AML-193 (cell line): ENCODE measurements around the gene RASIP1.
"Not testable (repeated sequence)": the region's sequence is repeated elsewhere in the genome, so short reads cannot be mapped to it uniquely, and the experiment has no call there.

Experiments
- DNase-seq, 2 experiments: peaks; one replicate each; lab custom pipeline; 2025; lab: John Stamatoyannopoulos, UW

Gene RASIP1, protein sequence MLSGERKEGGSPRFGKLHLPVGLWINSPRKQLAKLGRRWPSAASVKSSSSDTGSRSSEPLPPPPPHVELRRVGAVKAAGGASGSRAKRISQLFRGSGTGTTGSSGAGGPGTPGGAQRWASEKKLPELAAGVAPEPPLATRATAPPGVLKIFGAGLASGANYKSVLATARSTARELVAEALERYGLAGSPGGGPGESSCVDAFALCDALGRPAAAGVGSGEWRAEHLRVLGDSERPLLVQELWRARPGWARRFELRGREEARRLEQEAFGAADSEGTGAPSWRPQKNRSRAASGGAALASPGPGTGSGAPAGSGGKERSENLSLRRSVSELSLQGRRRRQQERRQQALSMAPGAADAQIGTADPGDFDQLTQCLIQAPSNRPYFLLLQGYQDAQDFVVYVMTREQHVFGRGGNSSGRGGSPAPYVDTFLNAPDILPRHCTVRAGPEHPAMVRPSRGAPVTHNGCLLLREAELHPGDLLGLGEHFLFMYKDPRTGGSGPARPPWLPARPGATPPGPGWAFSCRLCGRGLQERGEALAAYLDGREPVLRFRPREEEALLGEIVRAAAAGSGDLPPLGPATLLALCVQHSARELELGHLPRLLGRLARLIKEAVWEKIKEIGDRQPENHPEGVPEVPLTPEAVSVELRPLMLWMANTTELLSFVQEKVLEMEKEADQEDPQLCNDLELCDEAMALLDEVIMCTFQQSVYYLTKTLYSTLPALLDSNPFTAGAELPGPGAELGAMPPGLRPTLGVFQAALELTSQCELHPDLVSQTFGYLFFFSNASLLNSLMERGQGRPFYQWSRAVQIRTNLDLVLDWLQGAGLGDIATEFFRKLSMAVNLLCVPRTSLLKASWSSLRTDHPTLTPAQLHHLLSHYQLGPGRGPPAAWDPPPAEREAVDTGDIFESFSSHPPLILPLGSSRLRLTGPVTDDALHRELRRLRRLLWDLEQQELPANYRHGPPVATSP

DNA sequence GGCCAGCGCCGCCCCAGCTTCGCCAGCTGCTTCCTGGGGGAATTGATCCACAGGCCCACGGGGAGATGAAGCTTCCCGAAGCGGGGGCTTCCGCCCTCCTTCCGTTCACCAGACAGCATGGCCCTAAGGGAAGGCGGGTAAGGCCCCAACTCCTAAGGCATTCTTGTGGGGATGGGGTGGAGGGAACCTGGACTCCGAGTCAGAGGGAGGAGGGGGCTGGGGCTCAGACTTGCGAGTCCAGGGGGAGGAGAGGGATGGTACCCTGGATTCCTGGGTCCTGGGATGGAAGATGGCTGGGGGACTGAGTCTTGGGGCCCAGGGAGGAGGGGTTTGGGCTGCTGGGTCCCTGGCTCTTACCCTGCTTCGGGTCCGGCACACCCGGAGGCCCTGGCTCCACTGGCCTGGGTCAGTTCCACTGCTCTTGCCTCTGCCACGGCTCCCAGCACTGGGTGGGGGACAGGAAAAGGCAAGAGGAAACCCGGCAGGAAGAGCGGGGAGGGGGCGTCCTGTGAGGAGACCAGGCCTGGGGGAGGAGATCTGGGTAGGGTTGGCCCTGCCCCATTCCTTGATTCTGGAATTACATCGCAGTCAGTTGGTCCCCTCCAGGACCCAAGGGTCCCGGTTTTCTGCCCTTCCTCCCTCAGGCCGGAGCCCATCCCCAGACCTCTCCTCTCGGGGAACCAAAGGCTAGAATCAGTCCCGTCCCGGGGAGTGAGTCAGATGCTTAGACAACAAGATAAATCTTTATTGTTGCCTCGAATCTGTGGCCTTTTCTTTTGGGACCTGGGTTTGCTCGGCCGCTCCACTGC, at the start of gene RASIP1:
Gene RASIP1, minus strand, starts transcription at position 447 of the 809 bp plus-strand sequence. Its CDS starts 328 bp downstream, at position 119.
- no peak for DNase-seq

DNA sequence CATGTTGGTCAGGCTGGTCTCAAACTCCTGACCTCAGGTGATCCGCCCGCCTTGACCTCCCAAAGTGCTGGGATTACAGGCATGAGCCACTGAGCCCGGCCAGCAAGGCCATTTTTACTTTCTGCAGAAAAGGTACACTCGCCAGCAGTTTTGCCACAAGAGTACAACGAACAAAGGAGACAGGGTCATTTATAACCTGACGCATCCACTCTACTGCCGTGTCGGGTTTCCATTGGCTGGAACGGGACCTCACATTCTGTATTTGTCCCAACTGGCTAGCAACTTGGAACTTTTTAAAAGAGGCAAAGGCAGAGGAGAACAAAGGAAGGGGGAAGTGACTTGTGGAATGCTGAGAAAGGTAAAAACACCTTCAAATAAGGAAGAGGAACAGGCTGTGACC, 46.9 kb upstream of the RASIP1 start:
- DNase-seq, result not testable (repeated sequence)

DNA sequence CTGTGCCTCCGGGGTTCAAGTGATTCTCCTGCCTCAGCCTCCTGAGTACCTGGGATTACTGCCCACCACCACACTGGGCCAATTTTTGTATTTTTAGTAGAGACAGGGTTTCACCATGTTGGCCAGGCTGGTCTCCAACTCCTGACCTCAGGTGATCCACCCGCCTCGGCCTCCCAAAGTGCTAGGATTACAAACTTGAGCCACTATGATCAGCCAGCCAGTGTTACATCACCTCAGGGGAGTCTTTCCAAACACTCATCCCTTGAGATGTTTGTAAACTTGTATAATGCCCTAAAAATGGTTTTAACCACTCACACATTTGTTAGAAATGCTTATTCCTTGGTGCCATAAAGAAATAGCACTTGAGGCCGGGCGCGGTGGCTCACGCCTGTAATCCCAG, 46.0 kb upstream of the RASIP1 start:
- not testable (repeated sequence) for DNase-seq

DNA sequence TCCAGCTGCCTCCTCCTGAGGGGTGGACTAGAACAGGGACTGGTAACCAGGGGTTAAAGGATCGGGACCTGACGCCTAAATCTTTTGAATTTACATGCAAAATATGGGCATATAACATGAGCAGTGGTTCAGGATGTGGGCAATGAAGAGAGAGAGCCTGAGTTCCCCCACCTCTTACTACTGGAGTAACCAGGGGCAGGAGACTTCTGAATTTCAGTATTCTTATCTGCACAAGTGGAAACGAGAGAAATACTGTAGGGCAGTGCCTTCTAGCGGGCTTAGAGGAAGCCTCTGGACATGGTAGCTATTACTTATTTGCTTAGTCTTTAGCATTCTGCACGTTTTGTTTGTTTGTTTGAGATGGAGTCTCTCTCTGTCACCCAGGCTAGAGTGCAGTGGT, 44.1 kb upstream of the RASIP1 start:
- DNase-seq, result no peak

DNA sequence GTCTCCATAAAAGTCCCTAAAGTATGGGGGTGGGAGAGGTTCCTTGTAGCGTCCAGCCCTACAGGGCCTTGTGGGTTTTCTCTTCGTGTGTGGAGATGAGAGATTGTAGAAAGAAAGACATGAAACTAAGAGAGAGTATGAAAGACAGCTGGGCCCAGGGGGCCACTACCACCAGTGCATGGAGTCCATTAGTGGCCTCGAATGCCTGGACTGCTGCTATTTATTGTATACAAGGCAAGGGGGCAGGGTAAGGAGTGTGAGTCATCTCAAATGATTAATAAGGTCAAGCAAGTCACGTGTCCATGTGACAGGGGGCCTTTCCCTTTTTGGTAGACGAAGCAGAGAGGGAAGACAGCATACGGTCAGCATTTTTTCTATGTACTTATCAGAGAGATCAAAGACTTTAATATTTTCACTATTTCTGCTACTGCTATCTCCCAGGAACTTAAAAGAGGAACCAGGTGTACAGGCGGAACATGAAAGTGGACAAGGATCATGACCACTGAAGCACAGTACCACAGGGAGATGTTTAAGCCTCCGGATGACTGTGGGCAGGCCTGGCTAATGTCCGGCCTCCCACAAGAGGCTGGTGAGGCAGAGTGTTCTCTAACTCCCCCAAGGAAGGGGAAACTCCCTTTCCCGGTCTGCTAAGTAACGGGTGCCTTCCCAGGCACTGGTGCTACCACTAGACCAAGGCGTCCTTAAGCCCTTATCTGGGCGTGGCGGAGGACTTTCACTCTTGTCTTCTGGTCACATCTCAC, 40.4 kb upstream of the RASIP1 start:
- no peak for DNase-seq

DNA sequence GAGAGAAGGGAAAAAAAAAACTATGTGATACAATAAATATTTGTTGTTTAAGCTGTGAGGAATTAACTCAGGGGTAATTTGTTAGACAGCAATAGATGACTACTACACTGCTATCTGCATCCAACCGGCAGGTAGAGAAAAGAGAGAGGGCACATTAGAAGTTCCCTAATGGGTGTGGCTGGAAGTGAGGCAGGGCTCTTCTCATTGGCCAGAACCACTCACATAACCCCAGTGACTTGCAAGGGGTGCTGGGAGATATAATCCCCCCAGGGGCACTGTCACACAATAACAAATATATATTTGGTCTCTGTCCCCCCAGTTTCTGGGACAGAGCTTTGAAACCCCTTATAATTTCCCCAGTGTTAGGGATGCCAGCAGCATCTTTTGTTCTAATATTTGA, 39.2 kb upstream of the RASIP1 start:
- DNase-seq, result no peak

DNA sequence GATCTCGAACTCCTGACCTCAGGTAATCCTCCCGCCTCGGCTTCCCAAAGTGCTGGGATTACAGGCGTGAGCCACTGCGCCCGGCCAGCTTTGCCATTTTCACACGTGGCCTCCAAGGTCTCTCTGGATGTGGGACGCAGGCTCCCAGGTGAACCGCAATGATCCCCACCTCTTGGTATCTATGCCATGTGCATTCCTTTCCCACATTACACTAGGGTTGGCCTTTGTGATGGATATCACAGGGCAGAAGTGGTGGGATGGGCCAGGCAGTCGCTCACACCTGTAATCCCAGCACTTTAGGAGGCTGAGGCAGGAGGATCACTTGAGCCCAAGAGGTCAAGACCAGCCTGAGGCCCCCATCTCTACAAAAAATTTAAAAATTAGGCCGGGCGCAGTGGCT, 37.3 kb upstream of the RASIP1 start:
- no peak for DNase-seq

DNA sequence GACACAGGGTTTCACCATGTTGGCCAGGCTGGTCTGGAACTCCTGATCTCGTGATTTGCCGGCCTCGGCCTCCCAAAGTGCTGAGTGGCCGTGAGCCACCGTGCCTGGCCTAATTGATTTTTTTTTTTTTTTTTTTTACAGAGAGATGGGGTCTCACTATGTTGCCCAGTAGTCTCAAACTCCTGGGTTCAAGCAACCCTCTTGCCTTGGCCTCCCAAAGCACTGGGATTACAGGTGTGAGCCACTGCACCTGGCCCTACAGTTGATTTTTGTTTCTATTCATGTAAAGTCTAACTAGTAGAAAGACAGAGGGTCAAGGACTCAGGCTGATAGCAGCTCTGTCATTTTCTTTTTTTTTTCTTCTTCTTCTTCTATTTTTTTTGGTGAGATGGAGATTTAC, 36.7 kb upstream of the RASIP1 start:
- DNase-seq, result no peak

DNA sequence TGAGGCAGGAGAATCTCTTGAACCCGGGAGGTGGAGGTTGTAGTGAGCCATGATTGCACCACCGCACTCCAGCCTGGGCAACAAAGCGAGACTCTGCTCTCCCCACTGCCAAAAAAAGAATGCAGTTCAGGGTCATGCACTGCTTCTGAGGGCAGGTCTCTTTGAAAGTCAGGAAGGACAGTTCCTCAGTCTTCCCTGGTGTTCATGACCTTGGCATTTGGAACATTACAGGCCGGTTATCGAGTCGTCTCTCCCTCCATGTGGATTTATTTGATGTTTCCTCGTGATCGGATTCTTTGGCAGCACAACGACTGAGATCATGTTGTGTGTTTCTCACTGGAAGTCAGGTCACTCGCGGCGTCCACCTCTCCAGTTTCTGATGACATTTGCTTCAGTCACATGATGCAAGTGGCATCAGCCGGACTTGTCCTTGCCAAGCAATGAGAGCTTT, 32.1 kb upstream of the RASIP1 start:
- DNase-seq, result no peak

DNA sequence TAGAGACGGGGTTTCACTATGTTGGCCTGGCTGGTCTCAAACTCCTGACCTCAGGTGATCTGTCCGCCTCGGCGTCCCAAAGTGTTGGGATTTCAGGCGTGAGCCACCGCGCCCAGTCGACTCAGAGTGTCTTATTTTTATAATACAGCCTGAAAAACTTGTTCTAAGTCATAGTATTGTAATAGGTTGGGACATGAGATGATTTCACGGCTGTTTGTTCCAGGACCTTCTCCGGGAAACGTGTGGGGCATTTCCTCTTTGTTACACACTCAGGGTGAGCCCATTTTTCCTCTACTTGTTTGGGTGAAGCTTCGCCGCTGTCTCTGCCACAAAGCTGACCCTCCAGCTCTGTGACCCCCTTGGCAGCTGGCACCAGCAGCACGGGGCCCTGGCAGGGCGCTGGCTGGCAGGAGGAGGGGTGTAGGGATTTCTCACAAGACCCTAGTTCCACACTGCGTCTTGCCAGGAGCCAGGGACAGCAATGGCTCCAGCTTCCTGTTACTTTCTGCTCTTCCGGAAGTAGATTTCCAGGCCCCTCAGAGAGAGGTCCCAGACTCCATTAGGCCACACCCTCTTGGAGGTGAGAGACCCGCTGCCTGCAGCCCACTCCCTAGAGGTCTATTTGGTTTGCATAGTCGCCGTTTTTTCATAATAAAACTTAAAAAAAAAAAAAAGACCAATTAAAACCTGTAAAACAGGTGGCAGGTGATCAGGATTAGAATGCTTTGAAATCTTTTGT, 30.5 kb upstream of the RASIP1 start:
- DNase-seq, result no peak

DNA sequence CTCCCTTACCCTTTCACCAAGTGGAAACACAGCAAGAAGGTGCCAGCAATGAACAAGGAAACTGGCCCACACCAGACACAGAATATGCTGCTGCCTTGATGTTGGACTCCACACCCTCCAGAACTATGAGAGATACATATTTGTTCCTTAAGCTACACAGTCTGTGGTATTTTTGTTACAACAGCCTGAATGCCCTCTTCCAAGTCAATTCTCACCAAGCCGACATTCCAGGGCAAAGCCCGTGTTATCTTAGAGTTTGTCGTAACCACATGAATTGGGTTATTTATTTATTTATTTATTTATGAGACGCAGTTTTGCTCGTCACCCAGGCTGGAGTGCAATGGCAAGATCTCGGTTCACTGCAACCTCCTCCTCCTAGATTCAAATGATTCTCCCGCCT, 29.9 kb upstream of the RASIP1 start:
- no peak for DNase-seq

DNA sequence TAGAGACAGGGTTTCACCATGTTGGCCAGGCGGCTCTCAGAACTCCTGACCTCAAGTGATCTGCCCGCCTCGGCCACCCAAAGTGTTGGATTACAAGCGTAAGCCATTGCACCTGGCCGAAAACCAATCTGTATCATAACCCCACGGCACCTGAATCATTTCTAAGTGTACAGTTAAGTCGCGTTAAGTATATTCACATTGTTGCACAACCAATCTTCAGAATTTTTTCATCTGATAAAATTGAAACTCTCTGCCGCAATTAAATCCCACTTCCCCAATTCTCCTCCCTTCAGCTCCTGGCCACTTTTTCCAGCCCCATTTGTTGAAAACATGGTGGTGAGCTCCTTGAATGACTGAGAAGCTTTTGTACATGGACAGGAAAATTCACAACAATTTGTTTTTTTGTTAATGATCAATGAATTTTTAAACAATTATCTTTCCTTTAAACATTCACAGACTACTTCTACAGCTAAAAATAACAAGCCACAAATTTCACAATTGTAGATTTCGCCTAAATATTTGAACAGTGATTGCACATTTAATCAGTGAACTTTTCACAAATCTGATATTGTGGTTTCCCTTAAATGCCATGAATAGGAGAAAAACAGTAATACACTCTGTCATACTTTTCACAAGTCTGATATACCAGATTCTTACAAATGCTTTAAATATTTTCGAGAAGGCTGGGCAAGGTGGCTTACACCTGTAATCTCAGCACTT, 28.7 kb upstream of the RASIP1 start:
- DNase-seq, result no peak

DNA sequence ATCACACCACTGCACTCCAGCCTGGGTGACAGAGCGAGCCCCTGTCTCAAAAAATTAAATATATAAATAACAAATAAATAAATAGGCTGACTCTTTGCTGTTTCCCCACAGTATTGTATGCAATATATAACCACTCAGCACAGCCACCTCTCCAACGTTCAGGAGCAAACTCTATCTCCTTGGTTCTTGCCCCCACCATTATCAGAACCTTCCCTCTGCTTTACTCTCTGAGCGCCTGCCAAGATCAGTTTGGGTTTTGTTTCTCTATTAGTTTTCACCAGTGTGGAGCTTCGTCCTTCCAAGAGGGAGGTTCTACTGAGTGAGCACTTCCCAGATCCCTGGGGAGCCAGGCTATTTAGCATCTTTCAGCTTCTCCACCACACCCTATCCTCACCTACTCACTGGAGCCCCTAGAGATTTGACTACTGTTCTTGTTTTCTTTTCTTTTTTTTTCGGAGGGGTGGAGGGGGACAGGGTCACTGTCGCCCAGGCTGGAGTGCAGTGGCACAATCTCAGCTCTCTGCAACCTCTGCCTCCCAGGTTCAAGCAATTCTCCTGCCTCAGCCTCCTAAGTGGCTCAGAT, 27.9 kb upstream of the RASIP1 start:
- not testable (repeated sequence) for DNase-seq

DNA sequence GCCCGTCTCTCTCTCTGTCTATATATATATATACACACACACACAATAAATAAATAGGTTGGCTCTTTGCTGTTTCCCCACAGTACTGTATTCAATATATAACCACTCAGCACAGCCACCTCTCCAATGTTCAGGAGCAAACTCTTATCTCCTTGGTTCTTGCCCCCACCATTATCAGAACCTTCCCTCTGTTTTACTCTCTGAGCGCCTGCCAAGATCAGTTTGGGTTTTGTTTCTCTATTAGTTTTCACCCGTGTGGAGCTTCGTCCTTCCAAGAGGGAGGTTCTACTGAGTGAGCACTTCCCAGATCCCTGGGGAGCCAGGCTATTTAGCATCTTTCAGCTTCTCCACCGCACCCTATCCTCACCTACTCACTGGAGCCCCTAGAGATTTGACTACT, 25.4 kb upstream of the RASIP1 start:
- DNase-seq, result not testable (repeated sequence)

DNA sequence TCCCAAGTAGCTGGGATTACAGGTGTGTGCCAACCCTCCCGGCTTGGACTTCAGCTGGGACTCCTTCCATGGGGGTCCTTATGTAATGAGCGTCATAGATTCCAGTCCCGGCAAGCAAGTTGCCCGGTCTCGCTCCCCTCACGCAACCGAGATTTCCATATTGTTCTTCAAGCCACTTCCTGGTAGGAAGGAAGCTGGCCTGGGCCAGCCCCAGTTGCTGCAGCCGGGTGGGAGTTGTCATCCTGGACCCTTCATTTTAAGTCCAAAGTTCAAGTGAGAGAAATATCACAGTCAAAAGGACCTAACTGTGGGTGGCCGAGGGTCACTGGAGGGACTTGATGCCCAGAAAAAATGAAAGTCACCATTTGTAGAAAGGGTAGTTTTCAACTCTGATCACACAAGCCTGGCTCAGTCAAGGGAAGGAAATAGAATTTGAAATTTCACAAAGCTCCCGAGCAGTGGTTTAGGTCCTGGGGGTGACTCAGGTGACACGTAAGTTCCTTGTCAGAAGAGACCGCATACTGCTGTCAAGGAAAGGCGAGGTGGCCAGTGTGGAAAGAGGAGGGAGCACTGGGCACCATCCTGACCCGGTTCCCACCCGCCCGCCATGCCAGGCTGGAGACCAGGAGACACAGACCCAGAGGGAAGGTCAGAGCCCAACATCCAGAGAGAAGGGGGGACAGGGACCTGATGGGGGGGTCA, 20.2 kb upstream of the RASIP1 start:
- DNase-seq, result no peak

DNA sequence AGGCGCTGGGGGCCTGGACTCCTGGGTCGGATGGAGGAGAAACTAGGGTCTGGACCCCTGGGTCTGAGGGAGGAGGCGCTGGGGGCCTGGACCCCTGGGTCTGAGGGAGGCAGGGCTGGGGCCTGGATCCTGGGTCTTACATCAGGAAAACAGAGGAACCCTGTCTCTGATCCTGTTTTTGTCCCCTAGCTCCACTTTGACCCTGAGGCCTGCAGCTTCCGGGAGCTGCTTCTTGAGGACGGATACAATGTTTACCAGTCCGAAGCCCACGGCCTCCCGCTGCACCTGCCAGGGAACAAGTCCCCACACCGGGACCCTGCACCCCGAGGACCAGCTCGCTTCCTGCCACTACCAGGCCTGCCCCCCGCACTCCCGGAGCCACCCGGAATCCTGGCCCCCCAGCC, 17.3 kb upstream of the RASIP1 start:
- no peak for DNase-seq

DNA sequence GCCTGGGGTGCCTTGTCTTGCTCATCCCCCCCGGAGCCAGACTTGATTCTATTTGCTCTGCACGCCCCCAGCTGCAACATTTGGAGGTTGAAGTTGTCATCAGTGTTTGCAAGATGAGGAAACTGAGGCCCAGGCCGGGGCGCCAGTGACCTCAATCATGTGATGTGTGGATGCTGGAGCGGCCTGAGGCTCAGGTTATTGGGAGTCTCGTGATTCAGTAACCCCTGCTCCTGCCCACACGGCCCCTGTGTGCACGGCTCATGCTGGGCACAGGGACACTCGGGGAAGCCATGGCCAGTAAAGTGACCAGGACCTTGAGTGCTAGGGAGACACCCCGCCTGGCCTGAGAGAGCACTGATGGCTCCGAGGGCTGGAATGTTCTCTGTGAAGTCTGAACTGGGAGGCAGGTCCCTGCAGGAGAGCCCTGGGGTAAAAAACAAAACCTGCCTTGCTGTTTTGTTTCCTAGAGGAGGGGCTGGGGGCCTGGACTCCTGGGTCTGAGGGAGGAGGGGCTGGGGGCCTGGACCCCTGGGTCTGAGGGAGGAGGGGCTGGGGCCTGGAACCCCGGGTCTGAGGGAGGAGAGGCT, 16.8 kb upstream of the RASIP1 start:
- no peak for DNase-seq

DNA sequence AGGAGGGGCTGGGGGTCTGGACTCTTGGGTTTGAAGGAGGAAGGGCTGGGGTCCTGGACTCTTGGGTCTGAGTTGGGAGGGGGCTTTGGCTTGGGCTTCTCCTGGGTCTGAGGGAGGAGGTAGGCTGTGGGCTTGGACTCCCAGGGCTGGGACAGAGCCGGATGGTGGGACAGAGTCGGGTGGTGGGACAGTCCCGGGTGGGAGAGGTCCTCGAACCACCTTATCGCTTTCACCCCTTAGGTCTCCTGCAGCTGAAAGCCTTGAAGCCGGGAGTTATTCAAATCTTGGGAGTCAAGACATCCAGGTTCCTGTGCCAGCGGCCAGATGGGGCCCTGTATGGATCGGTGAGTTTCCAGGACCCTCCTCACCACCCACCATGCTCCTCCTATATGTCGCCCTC, 16.3 kb upstream of the RASIP1 start:
- no peak for DNase-seq
